ENCODE data around the gene KCNK13. TPM values are rescaled to one million over a fixed set of nuclear protein-coding genes. Genes with fewer than 3 reads are reported as not detected.
A peak's percentile ranks its signal among the peaks of the same experiment; 100 is the strongest.

KCNK13 gene
- total and polyA plus RNA-seq, 2 experiments from 2014 or later = 0.48 to 1.1 TPM

GRCh38 chr14:90140956-90141316, 79.1 kb downstream of the KCNK13 start:
- H3K9me3 ChIP-seq (ENCODE audit: low read depth) = no peaks in the 10 kb centered on the region
- no peak overlapping the region for H3K4me3 ChIP-seq
- no peaks in the 10 kb centered on the region for H3K27me3 ChIP-seq
- TF ChIP-seq CTCF (IDR thresholded peaks at IDR 0.05; ENCODE audit: low read depth, low read length) = no peak
- no peaks in the 10 kb centered on the region for H3K36me3 ChIP-seq
- H3K4me1 ChIP-seq (ENCODE audit: low read depth) = no peaks in the 10 kb centered on the region
- DNase-seq (ENCODE audit: low read depth in 1 of 2, low spot score in 1 of 2) = peak in 1 of 2 donors; percentile 37
- no peak overlapping the region for H3K27ac ChIP-seq

DNA sequence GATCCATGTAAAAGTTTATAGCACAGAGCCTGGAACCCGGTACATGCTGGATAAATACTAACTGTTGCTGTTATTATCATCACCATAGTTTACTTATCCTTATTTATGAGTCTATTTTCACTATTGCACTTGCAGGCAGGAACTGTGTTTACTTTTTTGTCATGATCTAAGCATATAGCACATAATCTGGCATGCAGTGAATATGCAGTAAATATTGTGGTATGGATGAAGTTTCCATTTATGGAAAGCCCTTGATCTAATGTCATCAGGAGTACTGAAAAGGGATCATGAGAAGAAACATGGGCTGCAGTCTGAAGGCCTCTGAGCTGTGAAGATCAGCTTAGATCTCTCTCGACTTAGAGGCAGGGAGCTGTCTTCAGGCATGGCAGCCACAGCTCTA, 91.6 kb downstream of the KCNK13 start:
- H3K4me1 ChIP-seq (ENCODE audit: low read depth) = no peaks in the 10 kb centered on the region
- H3K9me3 ChIP-seq (ENCODE audit: low read depth) = no peaks in the 10 kb centered on the region
- no peaks in the 10 kb centered on the region for H3K27me3 ChIP-seq
- no peak for DNase-seq (ENCODE audit: low read depth in 1 of 2, low spot score in 1 of 2)
- no peak for TF ChIP-seq CTCF (IDR thresholded peaks at IDR 0.05; ENCODE audit: low read depth, low read length)
- no peaks in the 10 kb centered on the region for H3K36me3 ChIP-seq
- H3K27ac ChIP-seq = no peak overlapping the region
- H3K4me3 ChIP-seq = no peak overlapping the region

DNA sequence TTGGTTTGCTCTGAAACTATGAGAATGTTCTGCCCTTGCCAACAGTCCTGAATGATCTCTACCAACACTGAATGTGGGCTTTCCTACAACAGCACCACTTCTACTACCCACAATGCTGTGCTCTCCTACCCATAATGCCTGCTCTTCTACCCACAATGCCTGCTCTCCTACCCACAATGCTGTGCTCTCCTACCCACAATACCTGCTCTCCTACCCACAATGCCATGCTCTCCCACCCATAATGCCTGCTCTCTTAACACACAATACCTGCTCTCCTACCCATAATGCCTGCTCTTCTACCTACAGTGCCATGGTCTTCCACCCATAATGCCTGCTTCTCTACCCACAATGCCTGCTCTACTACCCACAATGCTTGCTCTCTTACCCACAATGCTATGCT, 92.3 kb downstream of the KCNK13 start:
- Histone ChIP-seq H3K27me3 (no peaks in the 10 kb centered on the region), H3K27ac (no peak overlapping the region), H3K9me3 (ENCODE audit: low read depth) (no peaks in the 10 kb centered on the region), H3K4me1 (ENCODE audit: low read depth) (peaks cover 5% of the 10 kb centered on the region), H3K4me3 (no peak overlapping the region), H3K36me3 (no peaks in the 10 kb centered on the region)
- TF ChIP-seq CTCF (IDR thresholded peaks at IDR 0.05; ENCODE audit: low read depth, low read length) = no peak
- no peak for DNase-seq (ENCODE audit: low read depth in 1 of 2, low spot score in 1 of 2)

DNA sequence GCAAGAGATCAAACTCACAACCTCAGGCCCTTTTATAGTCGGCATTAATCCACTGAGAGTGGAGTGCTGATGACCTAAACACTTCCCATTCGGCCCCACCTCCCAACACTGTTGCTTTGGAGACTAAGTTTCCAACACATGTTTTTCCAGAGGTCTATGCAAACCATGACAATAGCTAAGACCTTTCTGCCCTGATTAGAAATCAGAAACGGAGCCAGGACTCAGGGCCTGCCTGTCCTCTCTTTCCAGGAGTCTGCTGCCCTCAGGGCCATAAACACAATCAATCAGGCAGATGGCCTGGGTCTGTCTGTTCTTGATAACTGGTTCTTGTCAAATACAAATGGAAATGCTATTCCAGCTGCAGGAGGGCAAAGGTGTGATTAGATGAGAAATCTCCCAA, 97.4 kb downstream of the KCNK13 start:
- peak in 1 of 2 donors; percentile 22 for DNase-seq (ENCODE audit: low read depth in 1 of 2, low spot score in 1 of 2)
- H3K4me3 ChIP-seq = no peak overlapping the region
- H3K27ac ChIP-seq = peak overlapping the region; percentile 8
- no peak for TF ChIP-seq CTCF (IDR thresholded peaks at IDR 0.05; ENCODE audit: low read depth, low read length)
- no peaks in the 10 kb centered on the region for H3K9me3 ChIP-seq (ENCODE audit: low read depth)
- peaks cover 12% of the 10 kb centered on the region for H3K4me1 ChIP-seq (ENCODE audit: low read depth)
- H3K36me3 ChIP-seq = no peaks in the 10 kb centered on the region
- no peaks in the 10 kb centered on the region for H3K27me3 ChIP-seq

GRCh38 chr14:90159688-90160087, 97.9 kb downstream of the KCNK13 start:
- H3K4me1 ChIP-seq (ENCODE audit: low read depth) = peaks cover 12% of the 10 kb centered on the region
- no peak for TF ChIP-seq CTCF (IDR thresholded peaks at IDR 0.05; ENCODE audit: low read depth, low read length)
- H3K9me3 ChIP-seq (ENCODE audit: low read depth) = no peaks in the 10 kb centered on the region
- H3K36me3 ChIP-seq = no peaks in the 10 kb centered on the region
- H3K4me3 ChIP-seq = no peak overlapping the region
- no peak for DNase-seq (ENCODE audit: low read depth in 1 of 2, low spot score in 1 of 2)
- peak overlapping the region; percentile 43 for H3K27ac ChIP-seq
- no peaks in the 10 kb centered on the region for H3K27me3 ChIP-seq

DNA sequence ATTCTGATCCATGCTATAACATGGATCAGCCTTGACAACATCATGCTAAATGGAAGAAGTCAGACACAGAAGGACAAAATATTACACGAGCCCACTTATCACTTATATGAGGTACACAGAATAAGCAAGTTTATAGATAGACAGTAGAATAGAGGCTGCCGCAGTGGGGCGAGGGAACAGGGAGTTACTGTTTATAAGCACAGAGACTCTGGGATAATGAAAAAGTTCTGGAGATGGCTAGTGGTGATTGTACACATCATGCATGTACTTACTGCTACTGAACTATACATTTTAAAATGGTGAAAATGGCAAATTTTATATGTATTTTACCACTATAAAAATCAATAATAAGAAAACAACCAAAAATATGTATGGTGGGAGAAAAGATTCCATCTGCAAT, 99.3 kb downstream of the KCNK13 start:
- no peaks in the 10 kb centered on the region for H3K27me3 ChIP-seq
- peaks cover 12% of the 10 kb centered on the region for H3K4me1 ChIP-seq (ENCODE audit: low read depth)
- H3K27ac ChIP-seq = no peak overlapping the region
- H3K36me3 ChIP-seq = no peaks in the 10 kb centered on the region
- no peak for TF ChIP-seq CTCF (IDR thresholded peaks at IDR 0.05; ENCODE audit: low read depth, low read length)
- no peak for DNase-seq (ENCODE audit: low read depth in 1 of 2, low spot score in 1 of 2)
- H3K4me3 ChIP-seq = no peak overlapping the region
- no peaks in the 10 kb centered on the region for H3K9me3 ChIP-seq (ENCODE audit: low read depth)
